Mesenchymal stem cell (in vitro differentiated cells and primary cell): ENCODE data around the gene RAB22A.
A peak's percentile ranks its signal among the peaks of the same experiment; 100 is the strongest.

ENCODE experiments used
- DNase-seq: peaks from one replicate; pipeline ENCODE4 v3.0.0-alpha.2; 2013
- H2AFZ ChIP-seq: one replicate; pipeline ENCODE4 v1.6.1; 2013; ENCODE audit warnings: low read depth, mild to moderate bottlenecking, control low read depth, inconsistent platforms, low read length, moderate library complexity
- H2AK5ac ChIP-seq: 2 replicates; pipeline ENCODE4 v1.6.1; 2013; ENCODE audit warnings: low read length, moderate library complexity, mild to moderate bottlenecking, inconsistent platforms; ENCODE audit not compliant: severe bottlenecking
- H2BK120ac ChIP-seq: one replicate; pipeline ENCODE4 v1.6.1; 2013; ENCODE audit warnings: low read depth, mild to moderate bottlenecking, inconsistent platforms, low read length, moderate library complexity
- H2BK12ac ChIP-seq, 2 experiments: one replicate each; pipeline ENCODE4 v1.6.1; 2013; ENCODE audit warnings: inconsistent platforms in 2 of 2, low read length in 2 of 2, mild to moderate bottlenecking in 2 of 2, moderate library complexity in 2 of 2, control low read depth in 1 of 2
- H2BK15ac ChIP-seq: one replicate; pipeline ENCODE4 v1.6.1; 2013; ENCODE audit warnings: mild to moderate bottlenecking, low read depth, inconsistent platforms; ENCODE audit not compliant: poor library complexity, severe bottlenecking
- H2BK5ac ChIP-seq: 2 replicates; pipeline ENCODE4 v1.6.1; 2013; ENCODE audit warnings: low read depth, mild to moderate bottlenecking, low read length, control low read depth, inconsistent platforms; ENCODE audit not compliant: poor library complexity, severe bottlenecking
- H3K14ac ChIP-seq, 2 experiments: one replicate each; pipeline ENCODE4 v1.6.1; 2013; ENCODE audit warnings: inconsistent platforms in 2 of 2, low read length in 2 of 2, control low read depth in 1 of 2, mild to moderate bottlenecking in 1 of 2, moderate library complexity in 1 of 2
- H3K18ac ChIP-seq, 2 experiments: one replicate each; pipeline ENCODE4 v1.6.1; 2013; ENCODE audit warnings: inconsistent platforms in 2 of 2, low read length in 2 of 2, control low read depth in 1 of 2, low read depth in 1 of 2, mild to moderate bottlenecking in 1 of 2
- H3K23ac ChIP-seq, 2 experiments: one replicate each; pipeline ENCODE4 v1.6.1; 2013; ENCODE audit warnings: inconsistent platforms in 2 of 2, low read length in 2 of 2, mild to moderate bottlenecking in 2 of 2, moderate library complexity in 2 of 2, control low read depth in 1 of 2
- H3K27ac ChIP-seq: 2 replicates; pipeline ENCODE4 v1.5.1; 2013; ENCODE audit warnings: mild to moderate bottlenecking, moderate library complexity, low read length, control low read depth, inconsistent platforms; ENCODE audit not compliant: poor library complexity, severe bottlenecking
- H3K27me3 ChIP-seq, 2 experiments: 2 replicates each; pipeline versions ENCODE4 v1.6.1 to v1.7.0; 2013; ENCODE audit warnings: low read length in 2 of 2, mild to moderate bottlenecking in 2 of 2, moderate library complexity in 2 of 2, control low read depth in 1 of 2, inconsistent platforms in 1 of 2; ENCODE audit not compliant: control insufficient read depth in 1 of 2, insufficient read depth in 1 of 2
- H3K36me3 ChIP-seq, 2 experiments: 2 replicates each; pipeline versions ENCODE4 v1.6.1 to v1.7.0; 2013; ENCODE audit warnings: low read length in 2 of 2, control low read depth in 1 of 2, inconsistent platforms in 1 of 2, low read depth in 1 of 2, mild to moderate bottlenecking in 1 of 2; ENCODE audit not compliant: insufficient read depth in 2 of 2, control insufficient read depth in 1 of 2
- H3K4ac ChIP-seq, 2 experiments: one replicate each; pipeline ENCODE4 v1.6.1; 2013; ENCODE audit warnings: inconsistent platforms in 2 of 2, low read length in 2 of 2, mild to moderate bottlenecking in 2 of 2, moderate library complexity in 2 of 2, control low read depth in 1 of 2, low read depth in 1 of 2
- H3K4me1 ChIP-seq: 2 replicates; pipeline ENCODE4 v1.6.1; 2013; ENCODE audit warnings: low read depth, low read length, control low read depth; ENCODE audit not compliant: control insufficient read depth, insufficient read depth
- H3K4me2 ChIP-seq: 2 replicates; pipeline ENCODE4 v1.6.1; 2013; ENCODE audit warnings: low read length, mild to moderate bottlenecking, inconsistent platforms; ENCODE audit not compliant: poor library complexity, severe bottlenecking
- H3K4me3 ChIP-seq, 2 experiments: 2 replicates each; pipeline versions ENCODE4 v1.5.1 to v1.7.0; 2013; ENCODE audit warnings: low read length in 2 of 2, mild to moderate bottlenecking in 2 of 2, control low read depth in 1 of 2, low read depth in 1 of 2; ENCODE audit not compliant: insufficient read depth in 1 of 2
- H3K79me1 ChIP-seq: replicated peaks from 2 replicates; pipeline ENCODE4 v1.6.1; 2013; ENCODE audit warnings: mild to moderate bottlenecking, control low read depth, low read length, inconsistent platforms; ENCODE audit not compliant: poor library complexity, severe bottlenecking
- H3K9ac ChIP-seq: 2 replicates; pipeline ENCODE4 v1.7.0; 2013; ENCODE audit warnings: mild to moderate bottlenecking, low read length, moderate library complexity
- H3K9me3 ChIP-seq: 2 replicates; pipeline ENCODE4 v1.7.0; 2013; ENCODE audit warnings: mild to moderate bottlenecking, low read length; ENCODE audit not compliant: control insufficient read depth
- H4K8ac ChIP-seq: one replicate; pipeline ENCODE4 v1.6.1; 2013; ENCODE audit warnings: inconsistent platforms, mild to moderate bottlenecking, low read length, moderate library complexity
- H4K91ac ChIP-seq: one replicate; pipeline ENCODE4 v1.6.1; 2013; ENCODE audit warnings: mild to moderate bottlenecking, low read length, inconsistent platforms
- WGBS: methylation state at CpG from one replicate; pipeline ENCODE4 v1.1.7; 2013; ENCODE audit warnings: mixed read lengths; 5-methylcytosine and 5-hydroxymethylcytosine counted together

Gene RAB22A

GRCh38 chr20:58308290-58308679, 1.2 kb upstream of the RAB22A start:
- H2BK15ac ChIP-seq: peak overlapping the region; percentile 12
- H4K91ac ChIP-seq: no peak overlapping the region
- peak overlapping the region; percentile 92 to 95 for H3K4me3 ChIP-seq
- no peak overlapping the region for H2BK120ac ChIP-seq
- H3K36me3 ChIP-seq: peaks cover 12 to 40% of the 10 kb centered on the region in 2 experiments
- H3K79me1 ChIP-seq: peaks cover 29% of the 10 kb centered on the region
- no peak overlapping the region for H2BK5ac ChIP-seq
- H2BK12ac ChIP-seq: no peak overlapping the region
- H3K4ac ChIP-seq: peak overlapping the region in 1 of 2 experiments; percentile 67
- H3K9ac ChIP-seq: peak overlapping the region; percentile 91
- H3K4me1 ChIP-seq: peaks cover 12% of the 10 kb centered on the region
- no peaks in the 10 kb centered on the region for H3K9me3 ChIP-seq
- H3K14ac ChIP-seq: no peak overlapping the region
- peak overlapping the region; percentile 20 for H4K8ac ChIP-seq
- no peak overlapping the region for H3K27ac ChIP-seq
- no peak overlapping the region for H3K18ac ChIP-seq
- DNase-seq: no peak
- H2AK5ac ChIP-seq: peak overlapping the region; percentile 60
- 92% methylated on average over 9 of the region's 9 CpGs for WGBS
- peak overlapping the region; percentile 80 for H3K4me2 ChIP-seq
- H2AFZ ChIP-seq: no peak overlapping the region
- no peak overlapping the region for H3K23ac ChIP-seq
- H3K27me3 ChIP-seq: no peaks in the 10 kb centered on the region

GRCh38 chr20:58308680-58309527, 611 bp upstream of the RAB22A start:
- peak overlapping the region; percentile 3 for H4K91ac ChIP-seq
- peak overlapping the region; percentile 94 for H4K8ac ChIP-seq
- H2BK120ac ChIP-seq: peak overlapping the region; percentile 78
- peak overlapping the region; percentile 2 to 90 for H3K14ac ChIP-seq
- H3K36me3 ChIP-seq: peaks cover 16 to 46% of the 10 kb centered on the region in 2 experiments
- DNase-seq: peak; percentile 51
- H2AK5ac ChIP-seq: peak overlapping the region; percentile 60
- peak overlapping the region; percentile 4 for H3K27ac ChIP-seq
- H3K27me3 ChIP-seq: no peaks in the 10 kb centered on the region
- peak overlapping the region; percentile 12 for H2BK15ac ChIP-seq
- H3K4me2 ChIP-seq: peak overlapping the region; percentile 80
- H2BK12ac ChIP-seq: no peak overlapping the region
- H2AFZ ChIP-seq: peak overlapping the region; percentile 56
- H3K9me3 ChIP-seq: no peaks in the 10 kb centered on the region
- H3K4ac ChIP-seq: peak overlapping the region; percentile 67 to 98
- peak overlapping the region; percentile 11 for H2BK5ac ChIP-seq
- WGBS: 18% methylated on average over 37 of the region's 41 CpGs
- H3K4me1 ChIP-seq: peaks cover 12% of the 10 kb centered on the region
- peaks cover 34% of the 10 kb centered on the region for H3K79me1 ChIP-seq
- peak overlapping the region; percentile 40 to 91 for H3K18ac ChIP-seq
- H3K23ac ChIP-seq: no peak overlapping the region
- peak overlapping the region; percentile 91 for H3K9ac ChIP-seq
- H3K4me3 ChIP-seq: peak overlapping the region; percentile 92 to 95

GRCh38 chr20:58310291-58310782, 822 bp downstream of the RAB22A start:
- Histone ChIP-seq H3K27me3 (no peaks in the 10 kb centered on the region), H2BK120ac (no peak overlapping the region), H3K23ac (no peak overlapping the region), H3K4me2 (peak overlapping the region; percentile 76), H4K8ac (no peak overlapping the region), H3K9ac (peak overlapping the region; percentile 89), H3K4ac (peak overlapping the region in 1 of 2 experiments; percentile 96), H2AFZ (no peak overlapping the region), H3K27ac (no peak overlapping the region), H3K14ac (no peak overlapping the region), H3K18ac (peak overlapping the region in 1 of 2 experiments; percentile 100), H3K4me3 (peak overlapping the region; percentile 83 to 99), H2AK5ac (no peak overlapping the region), H4K91ac (no peak overlapping the region), H2BK12ac (no peak overlapping the region), H3K36me3 (peaks cover 30 to 48% of the 10 kb centered on the region in 2 experiments), H2BK5ac (no peak overlapping the region), H3K9me3 (no peaks in the 10 kb centered on the region), H3K4me1 (peaks cover 15% of the 10 kb centered on the region), H2BK15ac (no peak overlapping the region), H3K79me1 (peaks cover 42% of the 10 kb centered on the region)
- no CpG with 5 or more reads among the region's 1 CpG for WGBS
- DNase-seq: peak; percentile 23

GRCh38 chr20:58312836-58313235, 3.3 kb downstream of the RAB22A start:
- H3K4me1 ChIP-seq: peaks cover 6% of the 10 kb centered on the region
- no peak overlapping the region for H2BK15ac ChIP-seq
- no peak overlapping the region for H4K91ac ChIP-seq
- H3K9me3 ChIP-seq: no peaks in the 10 kb centered on the region
- no peak overlapping the region for H3K27ac ChIP-seq
- H3K18ac ChIP-seq: no peak overlapping the region
- 64% methylated on average over 2 of the region's 2 CpGs for WGBS
- no peaks in the 10 kb centered on the region for H3K27me3 ChIP-seq
- no peak overlapping the region for H3K14ac ChIP-seq
- peaks cover 52% of the 10 kb centered on the region for H3K79me1 ChIP-seq
- H2AK5ac ChIP-seq: no peak overlapping the region
- H3K4me2 ChIP-seq: no peak overlapping the region
- H3K36me3 ChIP-seq: peaks cover 49 to 58% of the 10 kb centered on the region in 2 experiments
- no peak for DNase-seq
- no peak overlapping the region for H3K9ac ChIP-seq
- H3K4me3 ChIP-seq: no peak overlapping the region
- no peak overlapping the region for H3K4ac ChIP-seq
- H2BK5ac ChIP-seq: no peak overlapping the region
- no peak overlapping the region for H3K23ac ChIP-seq
- no peak overlapping the region for H4K8ac ChIP-seq
- no peak overlapping the region for H2AFZ ChIP-seq
- H2BK12ac ChIP-seq: no peak overlapping the region
- H2BK120ac ChIP-seq: no peak overlapping the region
